Measurements from ENCODE around the gene CD4. TPM values are rescaled to one million over a fixed set of nuclear protein-coding genes. Genes with fewer than 3 reads are reported as not detected.

CD4 gene
- total and polyA plus RNA-seq, 10 of the 15 experiments (the other 5 are each of a cell fraction or from before 2014, with no cell fraction given): 0.24 to 1.6 (median 0.69) TPM

GRCh38 chr12:6867413-6868210, 78.3 kb downstream of the CD4 start, which contains the start of gene TPI1 (continued):
- TF ChIP-seq NFYB (IDR thresholded peaks at IDR 0.05; ENCODE audit: insufficient read depth, low read depth, low read length) (no peak), ZBTB40 (IDR thresholded peaks at IDR 0.05; ENCODE audit: borderline replicate concordance) (no peak), NBN (IDR thresholded peaks at IDR 0.05) (no peak), PRDM15 (CRISPR knock-in tag; IDR thresholded peaks at IDR 0.05) (no peak), SP1 (IDR thresholded peaks at IDR 0.05; ENCODE audit: low read depth, low read length) (peak; percentile 56), CHD2 (IDR thresholded peaks at IDR 0.05; ENCODE audit: borderline replicate concordance, low read depth, low read length) (no peak; the same call in 1 of the 2 replicates), IKZF2 (IDR thresholded peaks at IDR 0.05) (no peak), RB1 (IDR thresholded peaks at IDR 0.05; ENCODE audit: borderline replicate concordance) (peak; percentile 71; the same call in 1 of the 2 replicates), BACH1 (IDR thresholded peaks at IDR 0.05; ENCODE audit: borderline replicate concordance) (peak; percentile 51), TARDBP (IDR thresholded peaks at IDR 0.05; ENCODE audit: borderline replicate concordance) (no peak), TCF3 (IDR thresholded peaks at IDR 0.05; ENCODE audit: borderline replicate concordance, insufficient read depth, low read depth, low read length) (peak; percentile 84; the same call in 1 of the 2 replicates), MLLT1 (IDR thresholded peaks at IDR 0.05) (no peak), IRF3 (IDR thresholded peaks at IDR 0.05) (no peak), CREB1 (IDR thresholded peaks at IDR 0.05; ENCODE audit: low read depth) (peak; percentile 21; the same call in 1 of the 2 replicates), ATF7 (IDR thresholded peaks at IDR 0.05; ENCODE audit: low read depth) (no peak), YBX1 (IDR thresholded peaks at IDR 0.05) (no peak), ZNF274 (IDR thresholded peaks at IDR 0.05; ENCODE audit: insufficient read depth, insufficient read length) (no peak), SMC3 (IDR thresholded peaks at IDR 0.05; ENCODE audit: borderline replicate concordance, low read length) (no peak), RUNX3 (IDR thresholded peaks at IDR 0.05; ENCODE audit: low read length) (peak; percentile 45; the same call in 1 of the 2 replicates), SPI1 (IDR thresholded peaks at IDR 0.05; ENCODE audit: borderline replicate concordance, insufficient read depth, low read depth, low read length) (no peak), STAT3 (IDR thresholded peaks at IDR 0.05; ENCODE audit: low read depth, low read length) (no peak)

Measured in GM12878 (cell line).